Loucy (cell line): ENCODE results near the gene LRRC55.

Source experiments
- H2AFZ ChIP-seq: fragments of 200-600 bp; sonication (generic); 2 replicates; pipeline ENCODE4 v1.6.0; 2016; ENCODE audit warnings: antibody characterized with exemption, mild to moderate bottlenecking, low read length, moderate library complexity
- H3F3A ChIP-seq: fragments of 200-600 bp; 2 replicates; pipeline ENCODE4 v1.6.0; 2016; ENCODE audit warnings: antibody characterized with exemption, low read depth, mild to moderate bottlenecking
- H3K27me3 ChIP-seq: fragments of 200-600 bp; sonication (generic); 2 replicates; pipeline ENCODE4 v1.6.1; 2014; ENCODE audit warnings: low read length, mild to moderate bottlenecking; ENCODE audit not compliant: insufficient read depth, poor library complexity, severe bottlenecking
- H3K36me3 ChIP-seq: fragments of 200-600 bp; sonication (generic); 2 replicates; pipeline ENCODE4 v1.6.1; 2016; ENCODE audit warnings: low read length; ENCODE audit not compliant: insufficient read depth
- H3K4me1 ChIP-seq: fragments of 200-600 bp; sonication (generic); 2 replicates; pipeline ENCODE4 v1.5.1; 2014; ENCODE audit warnings: low read length, mild to moderate bottlenecking; ENCODE audit not compliant: insufficient read depth, poor library complexity, severe bottlenecking
- H3K4me2 ChIP-seq: fragments of 200-600 bp; sonication (generic); 2 replicates; pipeline ENCODE4 v1.6.0; 2014; ENCODE audit warnings: antibody characterized with exemption, low read length, low read depth, mild to moderate bottlenecking; ENCODE audit not compliant: poor library complexity, severe bottlenecking
- H3K4me3 ChIP-seq: fragments of 200-600 bp; sonication (generic); 2 replicates; pipeline ENCODE4 v1.5.1; 2014; ENCODE audit warnings: low read length, mild to moderate bottlenecking, mixed read lengths; ENCODE audit not compliant: poor library complexity, severe bottlenecking
- H3K79me2 ChIP-seq: fragments of 200-600 bp; sonication (generic); 2 replicates; pipeline ENCODE4 v1.6.1; 2014; ENCODE audit warnings: low read length; ENCODE audit not compliant: insufficient read depth
- H3K9ac ChIP-seq: fragments of 200-600 bp; sonication (generic); 2 replicates; pipeline ENCODE4 v1.6.0; 2014; ENCODE audit warnings: mild to moderate bottlenecking, low read depth, low read length, moderate library complexity; ENCODE audit not compliant: poor library complexity, severe bottlenecking
- H3K9me2 ChIP-seq: fragments of 200-600 bp; sonication (generic); replicated peaks from 2 replicates; pipeline ENCODE4 v1.6.1; 2016; ENCODE audit warnings: low read depth, low read length, mixed read lengths
- H3K9me3 ChIP-seq: fragments of 200-600 bp; sonication (generic); 2 replicates; pipeline ENCODE4 v1.6.1; 2014; ENCODE audit warnings: mild to moderate bottlenecking, antibody characterized with exemption, low read length, low read depth; ENCODE audit not compliant: insufficient read depth
- H4K20me1 ChIP-seq: fragments of 200-600 bp; sonication (generic); 2 replicates; pipeline ENCODE4 v1.6.0; 2014; ENCODE audit warnings: antibody characterized with exemption, low read length, mild to moderate bottlenecking; ENCODE audit not compliant: insufficient read depth, poor library complexity, severe bottlenecking
- EZH2phosphoT487 ChIP-seq: fragments of 200-600 bp; IDR thresholded peaks from 2 replicates; pipeline ENCODE4 v1.6.1; 2018; ENCODE audit warnings: antibody characterized with exemption, mild to moderate bottlenecking, moderate library complexity, borderline replicate concordance
- TF ChIP-seq, protein P1 (sequence below): fragments of 200-600 bp; sonication (generic); conservative IDR thresholded peaks from 2 replicates; pipeline ENCODE4 v1.5.1; 2014; ENCODE audit warnings: mild to moderate bottlenecking, antibody characterized with exemption, low read length

LRRC55 gene

DNA sequence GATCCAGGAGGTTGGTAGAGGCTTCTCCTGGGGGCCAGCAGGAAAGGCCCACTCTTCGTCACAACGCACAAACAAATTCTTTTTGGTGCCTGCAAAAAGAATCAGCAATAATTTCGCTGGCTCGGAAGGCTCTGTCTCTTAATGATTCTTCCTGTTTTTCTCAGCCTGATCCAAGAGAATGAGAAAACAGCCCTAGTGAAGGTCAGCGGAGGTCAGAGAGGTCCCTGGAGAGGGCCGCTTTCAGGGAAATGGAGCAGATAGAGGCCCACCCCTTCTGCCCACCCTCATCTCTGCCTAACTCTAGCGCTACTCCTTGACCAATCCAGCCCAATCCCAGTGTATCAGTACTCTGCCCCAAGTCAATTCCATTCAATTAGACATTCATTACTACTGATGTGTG is 19.2 kb downstream of the LRRC55 start:
- no peaks in the 10 kb centered on the region for H3K9me2 ChIP-seq
- H2AFZ ChIP-seq = no peak overlapping the region
- H3K9me3 ChIP-seq = no peaks in the 10 kb centered on the region
- TF ChIP-seq, protein P1, sequence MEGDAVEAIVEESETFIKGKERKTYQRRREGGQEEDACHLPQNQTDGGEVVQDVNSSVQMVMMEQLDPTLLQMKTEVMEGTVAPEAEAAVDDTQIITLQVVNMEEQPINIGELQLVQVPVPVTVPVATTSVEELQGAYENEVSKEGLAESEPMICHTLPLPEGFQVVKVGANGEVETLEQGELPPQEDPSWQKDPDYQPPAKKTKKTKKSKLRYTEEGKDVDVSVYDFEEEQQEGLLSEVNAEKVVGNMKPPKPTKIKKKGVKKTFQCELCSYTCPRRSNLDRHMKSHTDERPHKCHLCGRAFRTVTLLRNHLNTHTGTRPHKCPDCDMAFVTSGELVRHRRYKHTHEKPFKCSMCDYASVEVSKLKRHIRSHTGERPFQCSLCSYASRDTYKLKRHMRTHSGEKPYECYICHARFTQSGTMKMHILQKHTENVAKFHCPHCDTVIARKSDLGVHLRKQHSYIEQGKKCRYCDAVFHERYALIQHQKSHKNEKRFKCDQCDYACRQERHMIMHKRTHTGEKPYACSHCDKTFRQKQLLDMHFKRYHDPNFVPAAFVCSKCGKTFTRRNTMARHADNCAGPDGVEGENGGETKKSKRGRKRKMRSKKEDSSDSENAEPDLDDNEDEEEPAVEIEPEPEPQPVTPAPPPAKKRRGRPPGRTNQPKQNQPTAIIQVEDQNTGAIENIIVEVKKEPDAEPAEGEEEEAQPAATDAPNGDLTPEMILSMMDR = no peak
- TF ChIP-seq EZH2phosphoT487 = no peak
- H3K4me2 ChIP-seq = no peak overlapping the region
- H3K9ac ChIP-seq = no peak overlapping the region
- H3K79me2 ChIP-seq = no peaks in the 10 kb centered on the region
- no peaks in the 10 kb centered on the region for H3K27me3 ChIP-seq
- no peak overlapping the region for H3K4me3 ChIP-seq
- no peaks in the 10 kb centered on the region for H3K4me1 ChIP-seq
- no peaks in the 10 kb centered on the region for H3F3A ChIP-seq
- no peaks in the 10 kb centered on the region for H4K20me1 ChIP-seq
- H3K36me3 ChIP-seq = no peaks in the 10 kb centered on the region

DNA sequence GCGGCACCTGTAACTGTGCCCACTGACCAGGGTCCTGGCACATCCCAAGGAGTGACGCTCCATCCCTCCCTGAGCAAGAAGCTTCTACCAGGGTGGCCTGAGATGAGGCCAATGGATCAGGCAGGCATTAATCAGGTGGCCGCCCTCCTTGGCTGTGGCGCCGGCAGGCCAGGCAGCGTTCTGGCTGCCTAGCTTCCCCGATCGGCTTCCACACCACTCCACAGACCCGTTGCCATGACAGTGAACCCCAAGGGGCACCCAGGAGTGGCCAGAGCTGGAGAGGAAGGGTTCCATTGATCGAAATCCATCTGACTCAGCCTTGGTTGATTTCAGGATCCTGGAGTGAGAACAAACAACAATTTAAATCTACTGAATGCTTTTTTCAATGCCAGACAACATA is 20.5 kb downstream of the LRRC55 start:
- Histone ChIP-seq H3K9me2 (no peaks in the 10 kb centered on the region), H3K27me3 (no peaks in the 10 kb centered on the region), H4K20me1 (no peaks in the 10 kb centered on the region), H2AFZ (no peak overlapping the region), H3K9ac (no peak overlapping the region), H3K36me3 (no peaks in the 10 kb centered on the region), H3K4me2 (no peak overlapping the region), H3F3A (no peaks in the 10 kb centered on the region), H3K9me3 (no peaks in the 10 kb centered on the region), H3K79me2 (no peaks in the 10 kb centered on the region), H3K4me1 (no peaks in the 10 kb centered on the region), H3K4me3 (no peak overlapping the region)
- no peak for TF ChIP-seq EZH2phosphoT487
- TF ChIP-seq, protein P1 = no peak

DNA sequence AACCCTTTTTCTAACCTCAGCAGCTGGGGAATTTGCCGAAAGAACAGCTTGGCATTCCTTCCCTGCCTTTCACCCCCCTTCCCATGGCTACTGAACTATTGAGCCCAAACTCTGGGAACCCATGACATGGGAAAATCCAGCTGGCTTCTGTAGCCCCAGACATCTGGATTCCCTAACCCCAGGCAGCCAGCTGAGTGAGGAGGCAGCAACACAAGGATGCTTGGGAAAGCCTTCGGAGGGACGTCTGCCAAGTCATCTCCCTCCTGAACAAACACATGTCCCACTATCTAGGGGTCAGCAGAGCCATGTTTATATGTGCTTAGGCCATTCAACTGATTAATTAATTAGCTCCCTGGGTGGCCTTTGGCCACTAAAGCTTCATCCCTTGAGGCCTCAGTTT is 21.6 kb downstream of the LRRC55 start:
- Histone ChIP-seq H3K4me3 (no peak overlapping the region), H2AFZ (no peak overlapping the region), H3K27me3 (no peaks in the 10 kb centered on the region), H3K4me1 (no peaks in the 10 kb centered on the region), H3K9me2 (no peaks in the 10 kb centered on the region), H3F3A (no peaks in the 10 kb centered on the region), H4K20me1 (no peaks in the 10 kb centered on the region), H3K79me2 (no peaks in the 10 kb centered on the region), H3K4me2 (no peak overlapping the region), H3K9me3 (no peaks in the 10 kb centered on the region), H3K9ac (no peak overlapping the region), H3K36me3 (no peaks in the 10 kb centered on the region)
- TF ChIP-seq EZH2phosphoT487 = no peak
- TF ChIP-seq, protein P1 = no peak
